AG09309 (cell line): ENCODE data around the gene MRPS25.

Source experiments
- DNase-seq: peaks from one replicate; pipeline ENCODE4 v3.0.0-alpha.2; 2010; ENCODE audit warnings: low read depth
- H3K4me3 ChIP-seq: 2 replicates; pipeline ENCODE4 v1.5.1; 2011; ENCODE audit warnings: mild to moderate bottlenecking, low read depth, low read length, moderate library complexity; ENCODE audit not compliant: control insufficient read depth
- CTCF ChIP-seq: IDR thresholded peaks from 2 replicates; pipeline ENCODE4 v1.5.1; 2011; ENCODE audit warnings: mild to moderate bottlenecking, low read depth, low read length, inconsistent platforms; ENCODE audit not compliant: insufficient read depth, control insufficient read depth; ENCODE audit errors: missing control alignments

MRPS25 gene

GRCh38 chr3:15040844-15041243, 24.3 kb downstream of the MRPS25 start:
- no peak for TF ChIP-seq CTCF
- DNase-seq: no peak
- H3K4me3 ChIP-seq: no peak overlapping the region

- DNase-seq: no peak
- no peak for TF ChIP-seq CTCF
- H3K4me3 ChIP-seq: no peak overlapping the region
Measured at GRCh38 chr3:15038306-15038705, 26.8 kb downstream of the MRPS25 start.

GRCh38 chr3:15033103-15033502, 32.0 kb downstream of the MRPS25 start:
- no peak for DNase-seq
- no peak for TF ChIP-seq CTCF
- no peak overlapping the region for H3K4me3 ChIP-seq

- DNase-seq: no peak
- no peak for TF ChIP-seq CTCF
- no peak overlapping the region for H3K4me3 ChIP-seq
Measured at GRCh38 chr3:15032650-15033049, 32.5 kb downstream of the MRPS25 start.

- no peak overlapping the region for H3K4me3 ChIP-seq
- TF ChIP-seq CTCF: no peak
- no peak for DNase-seq
Measured at GRCh38 chr3:15029625-15030024, 35.5 kb downstream of the MRPS25 start.

GRCh38 chr3:15023719-15024118, 41.4 kb downstream of the MRPS25 start:
- no peak overlapping the region for H3K4me3 ChIP-seq
- DNase-seq: no peak
- TF ChIP-seq CTCF: no peak

- TF ChIP-seq CTCF: no peak
- no peak for DNase-seq
- no peak overlapping the region for H3K4me3 ChIP-seq
Measured at GRCh38 chr3:15023249-15023648, 41.9 kb downstream of the MRPS25 start.
